Activated CD4-positive, alpha-beta memory T cell treated with anti-CD3 and anti-CD28 coated beads, Interleukin-2, amount 10 ng/mL, durations not matched to agents 7 days and 5 days (primary cell): ENCODE measurements around the gene LHFPL2. TPM values are rescaled to one million over a fixed set of nuclear protein-coding genes. Genes with fewer than 3 reads are reported as not detected.
A peak's percentile ranks its signal among the peaks of the same experiment; 100 is the strongest.

ENCODE experiments used
- CTCF ChIA-PET: fragments of 350-600 bp; sonication (Branson Sonifier 250); formaldehyde crosslinking; loops from one replicate; lab custom pipeline; 2021; ENCODE audit warnings: antibody characterized with exemption, inconsistent platforms; lab: Charles Lee
- POLR2A ChIA-PET: fragments of 350-600 bp; sonication (Branson Sonifier 250); formaldehyde crosslinking; loops from one replicate; lab custom pipeline; 2021; ENCODE audit warnings: antibody characterized with exemption; lab: Charles Lee
- DNase-seq: peaks from one replicate; pipeline ENCODE4 v3.0.0-alpha.2; 2020
- H3K27ac Mint-ChIP-seq: one replicate; pipeline ENCODE4 v1.8.0; 2021; ENCODE audit warnings: mild to moderate bottlenecking, mixed read lengths
- H3K27me3 Mint-ChIP-seq: one replicate; pipeline ENCODE4 v1.8.0; 2021; ENCODE audit warnings: mixed read lengths
- H3K36me3 Mint-ChIP-seq: one replicate; pipeline ENCODE4 v1.8.0; 2021; ENCODE audit warnings: low read depth, mixed read lengths
- H3K4me1 Mint-ChIP-seq: one replicate; pipeline ENCODE4 v1.8.0; 2021; ENCODE audit warnings: mixed read lengths
- H3K4me3 Mint-ChIP-seq: one replicate; pipeline ENCODE4 v1.8.0; 2021; ENCODE audit warnings: mild to moderate bottlenecking, mixed read lengths
- H3K9me3 Mint-ChIP-seq: one replicate; pipeline ENCODE4 v1.8.0; 2021; ENCODE audit warnings: mixed read lengths
- total RNA-seq, 2 experiments: library from RNA; stranded (reverse); gene quantifications; one replicate each; pipeline ENCODE4 v1.2.3, GENCODE V29; 2021

The LHFPL2 gene
- total RNA-seq, 2 experiments from 2014 or later, result 0.18 to 0.30 TPM

- ChIA-PET POLR2A (no interaction called here), CTCF (no interaction called here)
- Mint-ChIP-seq H3K9me3 (no peaks in the 10 kb centered on the region), H3K27ac (no peak overlapping the region), H3K4me1 (no peaks in the 10 kb centered on the region), H3K36me3 (no peaks in the 10 kb centered on the region), H3K27me3 (peaks cover 22% of the 10 kb centered on the region), H3K4me3 (no peak overlapping the region)
- DNase-seq, result no peak
Observed at GRCh38 chr5:78660401-78660800, 11.8 kb upstream of the LHFPL2 start.

GRCh38 chr5:78659714-78660113, 11.1 kb upstream of the LHFPL2 start:
- H3K27me3 Mint-ChIP-seq, result peaks cover 22% of the 10 kb centered on the region
- H3K9me3 Mint-ChIP-seq, result no peaks in the 10 kb centered on the region
- H3K36me3 Mint-ChIP-seq, result no peaks in the 10 kb centered on the region
- no peak overlapping the region for H3K4me3 Mint-ChIP-seq
- H3K4me1 Mint-ChIP-seq, result no peaks in the 10 kb centered on the region
- CTCF ChIA-PET, result no interaction called here
- DNase-seq, result no peak
- POLR2A ChIA-PET, result no interaction called here
- no peak overlapping the region for H3K27ac Mint-ChIP-seq

- Mint-ChIP-seq H3K4me3 (no peak overlapping the region), H3K9me3 (no peaks in the 10 kb centered on the region), H3K27me3 (peaks cover 23% of the 10 kb centered on the region), H3K36me3 (no peaks in the 10 kb centered on the region), H3K4me1 (no peaks in the 10 kb centered on the region), H3K27ac (no peak overlapping the region)
- CTCF ChIA-PET, result no interaction called here
- POLR2A ChIA-PET, result no interaction called here
- DNase-seq, result no peak
Observed at GRCh38 chr5:78659114-78659513, 10.5 kb upstream of the LHFPL2 start.

- no peaks in the 10 kb centered on the region for H3K9me3 Mint-ChIP-seq
- DNase-seq, result no peak
- POLR2A ChIA-PET, result no interaction called here
- peaks cover 32% of the 10 kb centered on the region for H3K27me3 Mint-ChIP-seq
- no peaks in the 10 kb centered on the region for H3K36me3 Mint-ChIP-seq
- no peak overlapping the region for H3K27ac Mint-ChIP-seq
- CTCF ChIA-PET, result no interaction called here
- no peaks in the 10 kb centered on the region for H3K4me1 Mint-ChIP-seq
- H3K4me3 Mint-ChIP-seq, result no peak overlapping the region
Observed at GRCh38 chr5:78657201-78657600, 8.6 kb upstream of the LHFPL2 start.

- Mint-ChIP-seq H3K9me3 (no peaks in the 10 kb centered on the region), H3K27ac (no peak overlapping the region), H3K36me3 (no peaks in the 10 kb centered on the region), H3K27me3 (peaks cover 39% of the 10 kb centered on the region), H3K4me1 (no peaks in the 10 kb centered on the region), H3K4me3 (no peak overlapping the region)
- ChIA-PET POLR2A (no interaction called here), CTCF (no interaction called here)
- no peak for DNase-seq
Observed at GRCh38 chr5:78655746-78656290, 7.2 kb upstream of the LHFPL2 start.

- H3K27me3 Mint-ChIP-seq, result peaks cover 45% of the 10 kb centered on the region
- ChIA-PET POLR2A (no interaction called here), CTCF (no interaction called here)
- peaks cover 5% of the 10 kb centered on the region for H3K4me1 Mint-ChIP-seq
- no peak overlapping the region for H3K4me3 Mint-ChIP-seq
- H3K9me3 Mint-ChIP-seq, result no peaks in the 10 kb centered on the region
- H3K36me3 Mint-ChIP-seq, result peaks cover 3% of the 10 kb centered on the region
- no peak overlapping the region for H3K27ac Mint-ChIP-seq
- DNase-seq, result no peak
Observed at GRCh38 chr5:78654386-78654785, 5.8 kb upstream of the LHFPL2 start.

GRCh38 chr5:78653681-78654366, 5.3 kb upstream of the LHFPL2 start:
- ChIA-PET CTCF (no interaction called here), POLR2A (no interaction called here)
- H3K4me3 Mint-ChIP-seq, result no peak overlapping the region
- peaks cover 45% of the 10 kb centered on the region for H3K27me3 Mint-ChIP-seq
- H3K36me3 Mint-ChIP-seq, result peaks cover 3% of the 10 kb centered on the region
- no peaks in the 10 kb centered on the region for H3K9me3 Mint-ChIP-seq
- H3K4me1 Mint-ChIP-seq, result peaks cover 5% of the 10 kb centered on the region
- DNase-seq, result no peak
- no peak overlapping the region for H3K27ac Mint-ChIP-seq

GRCh38 chr5:78653031-78653430, 4.5 kb upstream of the LHFPL2 start:
- peaks cover 5% of the 10 kb centered on the region for H3K4me1 Mint-ChIP-seq
- CTCF ChIA-PET, result no interaction called here
- peaks cover 42% of the 10 kb centered on the region for H3K27me3 Mint-ChIP-seq
- POLR2A ChIA-PET, result no interaction called here
- peaks cover 3% of the 10 kb centered on the region for H3K36me3 Mint-ChIP-seq
- no peaks in the 10 kb centered on the region for H3K9me3 Mint-ChIP-seq
- DNase-seq, result no peak
- no peak overlapping the region for H3K27ac Mint-ChIP-seq
- no peak overlapping the region for H3K4me3 Mint-ChIP-seq

- H3K4me3 Mint-ChIP-seq, result no peak overlapping the region
Observed at GRCh38 chr5:78651468-78651867, 2.9 kb upstream of the LHFPL2 start.

GRCh38 chr5:78650531-78650930, 2.0 kb upstream of the LHFPL2 start:
- CTCF ChIA-PET, result no interaction called here
- peaks cover 13% of the 10 kb centered on the region for H3K4me1 Mint-ChIP-seq
- POLR2A ChIA-PET, result no interaction called here
- H3K27ac Mint-ChIP-seq, result no peak overlapping the region
- peaks cover 45% of the 10 kb centered on the region for H3K27me3 Mint-ChIP-seq
- no peak overlapping the region for H3K4me3 Mint-ChIP-seq
- H3K9me3 Mint-ChIP-seq, result no peaks in the 10 kb centered on the region
- peaks cover 3% of the 10 kb centered on the region for H3K36me3 Mint-ChIP-seq
- no peak for DNase-seq

More at GRCh38 chr5:78651468-78651867, 2.9 kb upstream of the LHFPL2 start:
- Mint-ChIP-seq H3K4me1 (peaks cover 13% of the 10 kb centered on the region), H3K27me3 (peaks cover 44% of the 10 kb centered on the region), H3K27ac (no peak overlapping the region), H3K9me3 (no peaks in the 10 kb centered on the region), H3K36me3 (peaks cover 3% of the 10 kb centered on the region)
- CTCF ChIA-PET, result interaction anchor here (0.6 kb wide), 1 partner anchor 373 kb away, joined by 3 read pairs; no protein-coding TSS in a partner anchor
- DNase-seq, result no peak
- POLR2A ChIA-PET, result no interaction called here

GRCh38 chr5:78649861-78650496, 1.4 kb upstream of the LHFPL2 start:
- Mint-ChIP-seq H3K27ac (no peak overlapping the region), H3K9me3 (no peaks in the 10 kb centered on the region), H3K4me1 (peaks cover 13% of the 10 kb centered on the region), H3K36me3 (peaks cover 3% of the 10 kb centered on the region), H3K27me3 (peaks cover 45% of the 10 kb centered on the region), H3K4me3 (peak overlapping the region; percentile 45)
- no peak for DNase-seq
- ChIA-PET POLR2A (no interaction called here), CTCF (no interaction called here)

- Mint-ChIP-seq H3K4me3 (no peak overlapping the region), H3K36me3 (peaks cover 3% of the 10 kb centered on the region), H3K27ac (no peak overlapping the region), H3K4me1 (peaks cover 13% of the 10 kb centered on the region), H3K27me3 (peaks cover 50% of the 10 kb centered on the region), H3K9me3 (no peaks in the 10 kb centered on the region)
- no peak for DNase-seq
- ChIA-PET POLR2A (no interaction called here), CTCF (no interaction called here)
Observed at GRCh38 chr5:78649211-78649695, 681 bp upstream of the LHFPL2 start.

- ChIA-PET CTCF (no interaction called here), POLR2A (interaction anchor here (0.9 kb wide), 1 partner anchor 264 kb away, joined by 3 read pairs; no protein-coding TSS in a partner anchor)
- H3K4me1 Mint-ChIP-seq, result peaks cover 13% of the 10 kb centered on the region
- no peak overlapping the region for H3K27ac Mint-ChIP-seq
- no peaks in the 10 kb centered on the region for H3K9me3 Mint-ChIP-seq
- peaks cover 3% of the 10 kb centered on the region for H3K36me3 Mint-ChIP-seq
- DNase-seq, result no peak
- H3K27me3 Mint-ChIP-seq, result peaks cover 45% of the 10 kb centered on the region
- peak overlapping the region; percentile 59 for H3K4me3 Mint-ChIP-seq
Observed at GRCh38 chr5:78647838-78648358, 674 bp downstream of the LHFPL2 start.
